HepG2 (cell line): ENCODE results near the gene TOP1. TPM values are rescaled to one million over a fixed set of nuclear protein-coding genes. Genes with fewer than 3 reads are reported as not detected.

Source experiments
- ATAC-seq: fragments of 200-7000 bp; cut with Tn5 transposase; 3 replicates; pipeline ENCODE4 v1.9.1; 2020; ENCODE audit warnings: mild to moderate bottlenecking, moderate library complexity
- BruUV-seq: library from RNA; stranded (reverse); fragments of 400-500 nt; replicated peaks from 2 replicates; lab custom pipeline; 2021; lab: Mats Ljungman, UMichigan
- CTCF ChIA-PET: fragments of 300-600 bp; formaldehyde crosslinking; extraction: SDS; loops from one replicate; lab custom pipeline; 2021; ENCODE audit warnings: low total read pairs, inconsistent platforms, low intra/inter-chr PET ratio; lab: Yijun Ruan, JAX
- POLR2A ChIA-PET: fragments of 350-600 bp; sonication (Branson Sonifier 250); formaldehyde crosslinking; loops from one replicate; lab custom pipeline; 2020; ENCODE audit warnings: antibody characterized with exemption, inconsistent platforms; lab: Yijun Ruan, JAX
- DNase-seq: peaks from one replicate; pipeline ENCODE4 v3.0.0-alpha.2; 2015; ENCODE audit warnings: low spot score
- FAIRE-seq: peaks from 3 replicates; lab custom pipeline; 2011; peaks lifted over from hg19 to GRCh38; lab: Jason Lieb, UNC
- H2AFZ ChIP-seq: one replicate; pipeline ENCODE4 v1.6.1; 2011; ENCODE audit warnings: low read length, inconsistent platforms
- H3K27ac ChIP-seq: fragments of 300-600 bp; 3 replicates; pipeline ENCODE4 v1.8.0; 2011; ENCODE audit warnings: mixed run types, mild to moderate bottlenecking, mixed read lengths, low read length, inconsistent platforms; ENCODE audit not compliant: insufficient read depth; ENCODE audit errors: extremely low read length
- H3K27me3 ChIP-seq, 2 experiments: fragments of 200-600 bp in 1 of 2; 2 replicates in 1 of 2; 3 replicates in 1 of 2; pipeline versions ENCODE4 v1.6.0 to v1.8.0; 2011; ENCODE audit warnings: low read length in 2 of 2, mild to moderate bottlenecking in 2 of 2, moderate library complexity in 2 of 2, inconsistent platforms in 1 of 2; ENCODE audit not compliant: insufficient read depth in 2 of 2, control insufficient read depth in 1 of 2
- H3K36me3 ChIP-seq, 2 experiments: fragments of 200-600 bp in 1 of 2; replicated peaks in 1 of 2; 2 replicates in 1 of 2; 3 replicates in 1 of 2; pipeline versions ENCODE4 v1.5.1 to v1.8.0; 2011; ENCODE audit warnings: low read length in 2 of 2, inconsistent platforms in 1 of 2; ENCODE audit not compliant: insufficient read depth in 2 of 2, control insufficient read depth in 1 of 2
- H3K4me1 ChIP-seq: 2 replicates; pipeline ENCODE4 v1.5.1; 2012; ENCODE audit warnings: low read length, inconsistent platforms; ENCODE audit not compliant: insufficient read depth
- H3K4me2 ChIP-seq: 2 replicates; pipeline ENCODE4 v1.6.0; 2011; ENCODE audit warnings: low read depth, low read length, inconsistent platforms
- H3K4me3 ChIP-seq, 3 experiments: fragments of 200-600 bp in 1 of 3; sonication (generic), shearing (Covaris generic) in 1 of 3; replicated peaks in 1 of 3; 2 replicates each; pipeline ENCODE4 v1.5.1; 2011 to 2016; ENCODE audit warnings: low read length in 3 of 3, inconsistent platforms in 2 of 3, low read depth in 2 of 3, mild to moderate bottlenecking in 2 of 3, control low read depth in 1 of 3, mixed read lengths in 1 of 3; ENCODE audit not compliant: insufficient read depth in 1 of 3
- H3K79me2 ChIP-seq: one replicate; pipeline ENCODE4 v1.6.1; 2011; ENCODE audit warnings: low read length, inconsistent platforms; ENCODE audit not compliant: insufficient read depth
- H3K9ac ChIP-seq: 2 replicates; pipeline ENCODE4 v1.6.0; 2011; ENCODE audit warnings: mild to moderate bottlenecking, low read depth, low read length, inconsistent platforms; ENCODE audit not compliant: insufficient read depth
- H3K9me3 ChIP-seq: 2 replicates; pipeline ENCODE4 v1.5.1; 2012; ENCODE audit warnings: mild to moderate bottlenecking, low read length
- H4K20me1 ChIP-seq: 2 replicates; pipeline ENCODE4 v1.6.0; 2011; ENCODE audit warnings: inconsistent platforms, mild to moderate bottlenecking, low read length, moderate library complexity; ENCODE audit not compliant: insufficient read depth
- ARID5B ChIP-seq: IDR thresholded peaks from 2 replicates; pipeline ENCODE4 v1.4.0; 2020; ENCODE audit warnings: mild to moderate bottlenecking, missing genetic modification reagents
- ARNT2 ChIP-seq: sonication (generic); formaldehyde crosslinking; IDR thresholded peaks from 2 replicates; pipeline ENCODE4 v1.8.0; 2022; ENCODE audit warnings: mild to moderate bottlenecking, low read depth, missing genetic modification reagents, moderate library complexity
- BRCA1 ChIP-seq: sonication (generic); formaldehyde crosslinking; IDR thresholded peaks from 2 replicates; pipeline ENCODE4 v1.4.0; 2020; ENCODE audit warnings: missing genetic modification reagents
- CHCHD3 ChIP-seq: sonication (generic); formaldehyde crosslinking; IDR thresholded peaks from 2 replicates; pipeline ENCODE4 v1.8.0; 2022; ENCODE audit warnings: mild to moderate bottlenecking, missing genetic modification reagents, moderate library complexity
- ERF ChIP-seq: IDR thresholded peaks from 2 replicates; pipeline ENCODE4 v1.6.1; 2018; ENCODE audit warnings: missing biosample characterization, missing genetic modification reagents
- HES4 ChIP-seq: sonication (generic); formaldehyde crosslinking; IDR thresholded peaks from 2 replicates; pipeline ENCODE4 v1.9.0; 2021; ENCODE audit warnings: mild to moderate bottlenecking, missing genetic modification reagents, borderline replicate concordance
- HNF4G ChIP-seq, 2 experiments: sonication (generic) in 1 of 2; formaldehyde crosslinking in 1 of 2; IDR thresholded peaks; 2 replicates each; pipeline versions ENCODE4 v1.4.0 to v1.6.1; 2011 to 2020; ENCODE audit warnings: borderline replicate concordance in 2 of 2, low read depth in 2 of 2, mild to moderate bottlenecking in 2 of 2, low read length in 1 of 2, missing genetic modification reagents in 1 of 2, moderate library complexity in 1 of 2
- HNRNPK ChIP-seq: fragments of 200-400 bp; formaldehyde crosslinking; IDR thresholded peaks from 2 replicates; pipeline ENCODE4 v1.6.1; 2018; ENCODE audit warnings: low read length, low read depth, moderate library complexity, mild to moderate bottlenecking; ENCODE audit not compliant: poor library complexity, severe bottlenecking
- NCOR1 ChIP-seq: fragments of 200-600 bp; sonication (generic); IDR thresholded peaks from 2 replicates; pipeline ENCODE4 v1.7.0; 2017; ENCODE audit warnings: antibody characterized with exemption, low read length, borderline replicate concordance
- NFYB ChIP-seq: sonication (generic); formaldehyde crosslinking; IDR thresholded peaks from 2 replicates; pipeline ENCODE4 v1.4.0; 2020; ENCODE audit warnings: missing genetic modification reagents
- SNAI1 ChIP-seq: sonication (generic); formaldehyde crosslinking; IDR thresholded peaks from 2 replicates; pipeline ENCODE4 v1.5.0; 2020; ENCODE audit warnings: mild to moderate bottlenecking, missing genetic modification reagents, borderline replicate concordance
- TCF7L2 ChIP-seq: IDR thresholded peaks from 2 replicates; pipeline ENCODE4 v1.6.1; 2011; ENCODE audit warnings: mild to moderate bottlenecking, low read depth, low read length, moderate library complexity
- ZFYVE20 ChIP-seq: sonication (generic); formaldehyde crosslinking; IDR thresholded peaks from 2 replicates; pipeline ENCODE4 v1.8.0; 2023; ENCODE audit warnings: low read depth, mild to moderate bottlenecking, moderate library complexity, missing genetic modification reagents, borderline replicate concordance
- ZKSCAN8 ChIP-seq: IDR thresholded peaks from 2 replicates; pipeline ENCODE4 v1.6.1; 2016; ENCODE audit warnings: borderline replicate concordance, missing genetic modification reagents, missing compliant biosample characterization
- ZNF597 ChIP-seq: sonication (generic); formaldehyde crosslinking; IDR thresholded peaks from 2 replicates; pipeline ENCODE4 v1.5.0; 2020; ENCODE audit warnings: missing genetic modification reagents
- ZSCAN25 ChIP-seq: sonication (generic); formaldehyde crosslinking; IDR thresholded peaks from 2 replicates; pipeline ENCODE4 v1.8.0; 2022; ENCODE audit warnings: mild to moderate bottlenecking, missing genetic modification reagents
- WGBS: methylation state at CpG from one replicate; pipeline ENCODE4 v1.1.6; 2017; ENCODE audit warnings: low lambda C conversion rate; 5-methylcytosine and 5-hydroxymethylcytosine counted together
- in situ Hi-C: cut with HindIII; loops from 2 replicates; pipeline ENCODE4 v1.10.0; 2017; ENCODE audit warnings: low pct_unique_long_range_greater_than_20kb; ENCODE audit not compliant: extremely low pct_ligation_motif_present
- intact Hi-C: fragments of 100-400 bp; cut with micrococcal nuclease; formaldehyde crosslinking; loops from one replicate; pipeline ENCODE4 v1.10.0; 2022; ENCODE audit not compliant: unreplicated experiment
- polyA plus RNA-seq, 8 experiments: library from polyadenylated mRNA; depleted of rRNA in 3 of 8; stranded (reverse) in 7 of 8; unstranded in 1 of 8; fragments of >200 nt; fragmentation: Illumina TruSeq in 4 of 8; extraction: Trizol in 4 of 8; gene quantifications; 2 replicates each; pipeline versions ENCODE4 v1.2.1 to v1.2.3, GENCODE V29; 2011 to 2016; ENCODE audit warnings: low read depth in 4 of 8, missing spikeins in 1 of 8, mixed read lengths in 1 of 8; ENCODE audit not compliant: insufficient read depth in 1 of 8
- total RNA-seq, 5 experiments: library from RNA; depleted of rRNA; stranded (reverse); fragments of >200 nt; fragmentation: Illumina TruSeq; extraction: Trizol; gene quantifications; 2 replicates each; pipeline ENCODE4 v1.2.3, GENCODE V29; 2016; ENCODE audit warnings: low read depth in 1 of 5

The TOP1 gene
- total and polyA plus RNA-seq, 2 of the 13 experiments (the other 11 are each of a cell fraction or from before 2014, with no cell fraction given), result 10.2 to 19.4 TPM

- TF ChIP-seq CHCHD3 (CRISPR knock-in tag) (0 out of 2 replicates have a peak, but pooled peaks have one; percentile 41), ARID5B (no peak), NFYB (CRISPR knock-in tag) (no peak), ZNF597 (no peak)
These were observed 2.6 kb downstream of the TOP1 start (continued) for GRCh38 chr20:41031243-41031619.

- in situ Hi-C loops (no loop called here), intact Hi-C loops (no loop called here)
- CTCF ChIA-PET, result no interaction called here
- Histone ChIP-seq H3K79me2 (peaks cover 85% of the 10 kb centered on the region), H3K27me3 (no peaks in the 10 kb centered on the region), H2AFZ (no peak overlapping the region), H3K9ac (0 out of 2 replicates have a peak overlapping the region, but pooled peaks have one; percentile 1), H3K27ac (no peak overlapping the region), H3K36me3 (peaks cover 4% of the 10 kb centered on the region in 2 experiments; a peak in 1 of 5 replicates), H4K20me1 (peaks cover 37% of the 10 kb centered on the region), H3K4me3 (peak overlapping the region; percentile 5 to 95 (median 91); a peak in 3 of 6 replicates), H3K9me3 (no peaks in the 10 kb centered on the region), H3K4me2 (peak overlapping the region; percentile 94), H3K4me1 (peaks cover 83% of the 10 kb centered on the region)
- ATAC-seq (no peak), DNase-seq (no peak), FAIRE-seq (no peak)
- POLR2A ChIA-PET, result interaction anchor here (1.3 to 2.1 kb wide), 2 partner anchors 15 to 26 kb away, joined by 3 to 5 read pairs; no protein-coding TSS in a partner anchor
- BruUV-seq, result no TSS peak
- 91% methylated on average over 3 of the region's 3 CpGs for WGBS
- TF ChIP-seq BRCA1 (CRISPR knock-in tag), result no peak
- no peak for TF ChIP-seq HNF4G (IDR thresholded peaks at IDR 0.05; ENCODE audit: borderline replicate concordance, low read depth, low read length)
- no peak for TF ChIP-seq HNF4G (CRISPR knock-in tag; IDR thresholded peaks at IDR 0.05; ENCODE audit: borderline replicate concordance, low read depth)
- TF ChIP-seq ZSCAN25 (CRISPR knock-in tag), result 0 out of 2 replicates have a peak, but pooled peaks have one; percentile 36
- no peak for TF ChIP-seq ARNT2 (CRISPR knock-in tag)
- no peak for TF ChIP-seq HES4
- no peak for TF ChIP-seq NCOR1
- no peak for TF ChIP-seq ERF (CRISPR knock-in tag)
- no peak for TF ChIP-seq ZKSCAN8 (CRISPR knock-in tag)
- no peak for TF ChIP-seq ZFYVE20 (CRISPR knock-in tag)
- no peak for TF ChIP-seq SNAI1 (CRISPR knock-in tag)
- peak; percentile 7 for TF ChIP-seq HNRNPK
- TF ChIP-seq TCF7L2, result no peak
These were observed 3.6 kb downstream of the TOP1 start for GRCh38 chr20:41032271-41032670.
